ENCODE data around the gene PREX1.
"Not testable (repeated sequence)": the region's sequence is repeated elsewhere in the genome, so short reads cannot be mapped to it uniquely, and the experiment has no call there.

PREX1 gene

GRCh38 chr20:48603819-48604405 lies 223.9 kb downstream of the PREX1 start:
- no peak for DNase-seq (ENCODE audit: low spot score)

GRCh38 chr20:48603116-48603818 lies 224.5 kb downstream of the PREX1 start:
- no peak for DNase-seq (ENCODE audit: low spot score)

DNA sequence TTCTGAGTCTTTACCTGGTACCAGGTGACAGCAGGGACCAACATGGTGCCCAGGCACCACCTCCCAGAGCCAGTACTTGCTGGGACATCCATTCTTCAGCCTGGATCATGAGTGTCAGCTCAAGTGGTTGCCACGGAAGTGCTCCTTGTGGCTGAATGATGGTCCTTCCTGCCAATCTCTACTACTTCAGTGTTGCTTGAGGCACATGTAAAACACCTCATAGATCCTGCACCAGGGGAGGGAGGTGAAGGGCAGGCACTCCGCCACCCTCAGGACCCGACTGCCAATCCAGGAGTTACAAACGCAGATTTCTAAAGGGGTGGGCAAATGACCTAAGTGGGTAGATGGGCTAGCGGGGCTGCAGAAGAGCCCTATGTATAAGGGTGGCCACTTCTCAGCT lies 226.0 kb downstream of the PREX1 start:
- no peak for DNase-seq (ENCODE audit: low spot score)

- no peak for DNase-seq (ENCODE audit: low spot score)
Observed at GRCh38 chr20:48600470-48600945, 227.3 kb downstream of the PREX1 start.

DNA sequence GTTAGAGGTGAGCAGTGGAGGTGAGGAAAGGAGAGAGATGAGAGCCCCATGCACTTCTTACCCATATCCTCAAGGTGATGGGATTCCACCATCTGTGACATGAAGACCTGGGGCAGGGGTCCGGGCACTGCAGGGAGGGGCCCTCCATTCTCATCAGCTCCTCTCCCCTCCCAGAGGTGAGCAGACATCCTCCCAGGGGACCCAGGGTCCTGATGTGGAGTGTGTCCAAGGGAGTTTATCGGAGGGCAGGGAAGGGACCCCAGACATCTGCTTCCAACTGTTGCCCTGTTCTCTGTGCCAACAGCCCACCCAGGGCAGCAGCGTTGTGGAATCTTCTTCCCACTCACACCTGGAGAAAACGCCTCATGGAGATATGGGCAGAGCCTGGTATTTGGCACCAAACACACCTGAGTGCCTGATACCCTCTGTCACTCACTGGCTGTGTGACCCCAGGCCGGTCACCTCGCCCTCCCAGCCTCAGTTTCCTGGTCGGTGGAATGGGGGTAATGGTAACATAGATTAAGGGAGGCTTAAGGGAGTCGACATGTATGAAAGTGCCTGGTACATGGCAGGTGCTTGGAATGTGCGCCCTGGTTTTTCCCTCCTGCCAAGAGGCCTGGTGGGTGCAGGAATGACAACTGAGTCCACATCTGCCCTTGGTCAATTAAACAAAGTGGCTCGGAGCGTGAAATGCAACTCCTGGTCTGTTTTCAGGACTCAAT lies 227.9 kb downstream of the PREX1 start:
- no peak for DNase-seq (ENCODE audit: low spot score)

- DNase-seq (ENCODE audit: low spot score): no peak
Observed at GRCh38 chr20:48599106-48599747, 228.6 kb downstream of the PREX1 start.

GRCh38 chr20:48598303-48598941 lies 229.4 kb downstream of the PREX1 start:
- DNase-seq (ENCODE audit: low spot score): not testable (repeated sequence)

- no peak for DNase-seq (ENCODE audit: low spot score)
Observed at GRCh38 chr20:48597521-48598302, 230.1 kb downstream of the PREX1 start.

- DNase-seq (ENCODE audit: low spot score): no peak
Observed at GRCh38 chr20:48596334-48596898, 231.4 kb downstream of the PREX1 start.

DNA sequence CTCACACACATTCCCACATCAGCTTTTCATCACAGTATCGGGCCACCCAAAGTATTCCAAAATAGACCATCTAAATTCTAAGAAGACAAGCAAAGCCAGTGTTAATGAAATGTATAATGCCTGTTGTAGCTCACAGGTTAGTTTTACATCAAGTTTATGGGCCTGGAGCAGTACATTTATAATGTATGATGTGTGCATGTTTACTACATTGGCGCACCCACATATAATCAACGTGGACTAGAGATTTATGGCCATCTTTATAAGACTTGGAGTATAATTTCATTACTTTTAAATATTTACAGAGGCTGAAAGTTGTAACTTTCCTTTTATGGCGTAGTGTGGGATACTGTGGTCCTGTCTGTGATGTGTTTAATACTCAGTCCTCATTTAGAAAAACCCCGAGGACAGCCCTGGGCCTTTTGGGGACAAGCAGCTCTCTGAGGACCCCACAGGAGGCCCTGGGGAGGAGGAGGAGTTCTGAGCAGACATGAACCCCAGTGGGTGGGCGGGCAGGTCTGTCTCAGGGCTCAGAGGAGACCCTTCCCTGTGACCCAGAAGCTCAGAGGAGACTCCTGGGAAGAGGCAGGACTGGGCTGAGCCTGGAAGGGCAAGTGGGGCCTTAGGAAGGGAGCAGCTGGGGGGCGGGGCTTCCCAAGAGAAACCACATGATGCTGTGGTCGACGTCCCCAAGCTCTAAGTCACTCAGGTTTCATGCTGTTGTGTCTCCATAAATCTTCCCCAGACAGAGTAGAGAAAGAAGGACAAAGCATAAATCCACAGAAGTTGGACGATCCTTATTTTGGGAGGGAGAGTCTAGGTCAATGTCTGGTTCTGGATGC lies 232.1 kb downstream of the PREX1 start:
- no peak for DNase-seq (ENCODE audit: low spot score)

DNA sequence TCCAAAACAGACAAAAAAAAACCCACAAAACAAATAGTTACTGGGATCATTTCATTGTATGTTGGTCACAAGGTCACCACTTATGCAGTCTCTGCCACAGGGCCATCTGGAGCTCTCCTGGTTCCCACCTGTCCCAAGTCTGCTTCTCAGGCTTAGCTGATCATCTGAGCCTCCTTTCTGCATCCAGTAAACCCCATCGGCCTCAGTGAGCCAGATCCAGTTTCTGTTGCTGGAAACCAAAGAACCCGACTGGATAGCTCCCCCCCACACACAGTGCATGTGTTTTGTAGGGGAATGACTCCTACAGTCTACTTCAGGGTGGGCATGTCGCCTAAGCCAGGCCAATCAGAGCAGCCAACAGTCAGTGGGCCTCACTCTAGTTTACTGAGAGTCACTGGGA lies 233.3 kb downstream of the PREX1 start:
- DNase-seq (ENCODE audit: low spot score): no peak

GRCh38 chr20:48592107-48592940 lies 235.5 kb downstream of the PREX1 start:
- DNase-seq (ENCODE audit: low spot score): no peak

DNA sequence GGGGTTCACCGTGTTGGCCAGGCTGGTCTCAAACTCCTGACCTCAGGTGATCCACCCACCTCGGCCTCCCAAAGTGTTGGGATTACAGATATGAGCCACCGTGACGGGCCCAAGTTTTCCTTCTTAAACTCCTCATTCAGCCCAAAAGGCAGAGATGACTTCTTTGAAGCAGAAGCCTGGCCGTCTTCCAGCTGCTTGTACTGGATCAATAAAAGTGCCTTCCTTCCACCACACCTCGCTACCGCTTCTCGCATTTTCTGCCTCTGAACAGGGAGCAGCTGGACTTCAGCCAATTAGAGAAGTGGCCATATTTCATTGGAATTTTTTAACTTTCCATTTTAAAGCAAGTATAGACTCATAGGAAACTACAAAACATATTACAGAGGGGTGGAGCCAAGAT lies 241.1 kb downstream of the PREX1 start:
- DNase-seq (ENCODE audit: low spot score): no peak

DNA sequence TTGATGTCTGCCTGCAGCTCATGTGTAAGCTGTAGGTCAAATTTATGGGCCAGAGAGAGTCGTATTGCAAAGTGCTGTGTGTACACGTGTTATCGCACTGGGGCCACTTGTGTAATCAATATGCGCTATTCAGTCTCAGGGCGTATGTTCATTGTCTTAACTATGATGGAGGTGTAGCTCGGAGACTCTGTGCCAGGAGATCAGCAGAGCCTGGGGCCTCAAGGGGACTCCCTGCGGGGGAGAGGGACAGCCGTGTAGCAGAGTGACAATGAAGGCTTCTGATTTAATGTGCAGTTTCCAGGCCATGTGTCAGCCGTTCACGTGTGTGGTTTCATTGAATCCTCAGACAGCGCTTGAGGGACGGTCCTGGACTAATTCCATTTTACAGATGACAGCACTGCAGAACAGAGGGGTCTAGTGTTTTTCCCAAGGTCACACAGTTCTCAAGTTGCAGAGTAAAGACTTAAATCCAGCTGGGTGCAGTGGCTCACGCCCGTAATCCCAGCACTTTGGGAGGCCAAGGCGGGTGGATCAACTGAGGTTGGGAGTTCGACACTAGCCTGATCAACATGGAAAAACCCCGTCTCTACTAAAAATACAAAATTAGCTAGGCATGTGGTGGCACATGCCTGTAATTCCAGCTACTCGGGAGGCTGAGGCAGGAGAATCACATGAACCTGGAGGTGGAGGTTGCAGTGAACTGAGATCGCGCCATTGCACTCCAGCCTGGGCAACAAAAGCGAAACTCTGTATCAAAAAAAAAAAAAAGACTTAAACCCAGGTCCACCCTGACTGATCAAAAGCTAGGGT lies 242.5 kb downstream of the PREX1 start:
- DNase-seq (ENCODE audit: low spot score): no peak

- no peak for DNase-seq (ENCODE audit: low spot score)
Observed at GRCh38 chr20:48584391-48585060, 243.3 kb downstream of the PREX1 start.

- no peak for DNase-seq (ENCODE audit: low spot score)
Observed at GRCh38 chr20:48583801-48584200, 244.0 kb downstream of the PREX1 start.

- no peak for DNase-seq (ENCODE audit: low spot score)
Observed at GRCh38 chr20:48583171-48583570, 244.6 kb downstream of the PREX1 start.

GRCh38 chr20:48582673-48582985 lies 245.2 kb downstream of the PREX1 start:
- DNase-seq (ENCODE audit: low spot score): no peak
